ENCODE results near the gene CCDC107.
"Not testable (repeated sequence)": the region's sequence is repeated elsewhere in the genome, so short reads cannot be mapped to it uniquely, and the experiment has no call there.

Gene CCDC107

DNA sequence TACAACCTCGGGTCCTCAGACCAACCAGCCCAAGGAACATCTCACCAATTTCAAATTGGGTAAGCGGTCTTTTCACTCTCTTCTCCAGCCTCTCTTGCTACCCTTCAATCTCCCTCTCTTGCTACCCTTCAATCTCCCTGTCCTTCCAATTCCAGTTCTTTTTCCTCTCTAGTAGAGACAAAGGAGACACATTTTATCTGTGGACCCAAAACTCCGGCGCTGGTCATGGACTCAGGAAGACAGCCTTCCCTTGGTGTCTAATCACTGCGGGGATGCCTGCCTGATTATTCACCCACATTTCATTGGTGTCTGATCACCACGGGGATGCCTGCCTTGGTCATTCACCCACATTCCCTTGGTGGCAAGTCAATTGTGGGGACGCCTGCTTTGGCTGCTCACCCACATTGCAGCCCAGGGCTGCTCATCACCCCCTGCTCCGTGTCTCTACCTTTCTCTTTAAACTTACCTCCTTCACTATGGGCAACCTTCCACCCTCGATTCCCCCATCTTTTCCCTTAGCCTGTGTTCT lies 20.6 kb upstream of the CCDC107 start:
- not testable (repeated sequence) for DNase-seq (ENCODE audit: low read depth in 4 of 4, low spot score in 1 of 4)

GRCh38 chr9:35638751-35639150 lies 19.3 kb upstream of the CCDC107 start:
- not testable (repeated sequence) for DNase-seq (ENCODE audit: low read depth in 4 of 4, low spot score in 1 of 4)

- DNase-seq (ENCODE audit: low read depth in 4 of 4, low spot score in 1 of 4): not testable (repeated sequence)
Observed at GRCh38 chr9:35639225-35639624, 18.9 kb upstream of the CCDC107 start.

DNA sequence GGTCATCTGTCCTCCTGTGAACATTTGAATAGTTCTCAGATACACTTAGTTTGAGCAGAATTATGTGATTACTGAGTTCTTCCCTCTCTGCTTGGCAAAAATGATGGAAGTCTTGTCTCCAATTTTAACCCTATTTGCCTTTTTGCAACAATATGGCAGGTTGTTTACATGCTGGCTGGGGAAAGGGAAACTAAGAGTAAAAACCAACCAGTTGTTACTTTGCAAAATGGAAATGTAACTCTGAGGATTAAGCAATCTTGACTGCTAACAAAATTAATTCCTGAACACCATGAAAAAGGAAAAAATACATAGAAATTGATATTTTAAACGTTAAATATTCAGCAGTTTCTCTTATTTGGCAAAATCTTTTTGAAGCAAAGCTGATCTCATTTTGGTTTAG lies 18.5 kb upstream of the CCDC107 start:
- DNase-seq (ENCODE audit: low read depth in 4 of 4, low spot score in 1 of 4): no peak

GRCh38 chr9:35640431-35640830 lies 17.7 kb upstream of the CCDC107 start:
- DNase-seq (ENCODE audit: low read depth in 4 of 4, low spot score in 1 of 4): not testable (repeated sequence)

DNA sequence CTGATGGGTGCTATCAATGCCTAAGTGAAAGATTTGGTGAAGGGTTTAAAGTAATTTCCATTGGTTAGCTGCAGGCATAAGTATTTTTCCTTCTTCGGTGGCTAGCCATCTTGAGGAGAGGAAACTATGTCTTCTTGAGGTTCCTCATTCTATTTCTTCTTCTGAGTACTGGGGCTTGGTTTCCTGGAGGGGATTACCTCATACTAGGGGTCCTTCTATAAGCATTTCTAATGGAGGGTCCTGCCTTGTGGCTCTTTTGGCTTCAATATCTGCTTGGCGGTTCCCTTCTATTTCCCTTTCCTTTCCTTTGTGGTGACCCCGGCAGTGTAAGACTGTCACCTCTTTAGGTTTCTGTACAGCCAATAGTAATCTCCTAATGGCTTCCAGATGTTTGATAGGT lies 16.6 kb upstream of the CCDC107 start:
- not testable (repeated sequence) for DNase-seq (ENCODE audit: low read depth in 4 of 4, low spot score in 1 of 4)

DNA sequence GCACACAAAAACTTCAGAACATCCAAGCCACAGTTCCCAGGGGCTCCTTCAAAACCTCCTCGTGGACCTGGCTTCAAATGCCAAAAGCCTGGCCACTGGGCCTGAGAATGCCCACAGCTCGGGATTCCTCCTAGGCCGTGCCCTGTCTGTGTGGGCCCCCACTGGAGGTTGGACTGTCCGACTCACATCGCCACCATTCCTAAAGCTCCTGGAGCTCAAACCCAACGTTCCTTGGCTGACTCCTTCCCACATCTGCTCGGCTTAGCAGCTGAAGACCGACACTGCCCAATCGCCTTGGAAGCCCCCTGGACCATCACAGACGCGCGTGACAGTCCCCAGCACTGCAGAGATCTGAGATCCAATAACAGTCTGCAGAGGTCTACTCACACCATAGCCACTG lies 15.0 kb upstream of the CCDC107 start:
- no peak for DNase-seq (ENCODE audit: low read depth in 4 of 4, low spot score in 1 of 4)

DNA sequence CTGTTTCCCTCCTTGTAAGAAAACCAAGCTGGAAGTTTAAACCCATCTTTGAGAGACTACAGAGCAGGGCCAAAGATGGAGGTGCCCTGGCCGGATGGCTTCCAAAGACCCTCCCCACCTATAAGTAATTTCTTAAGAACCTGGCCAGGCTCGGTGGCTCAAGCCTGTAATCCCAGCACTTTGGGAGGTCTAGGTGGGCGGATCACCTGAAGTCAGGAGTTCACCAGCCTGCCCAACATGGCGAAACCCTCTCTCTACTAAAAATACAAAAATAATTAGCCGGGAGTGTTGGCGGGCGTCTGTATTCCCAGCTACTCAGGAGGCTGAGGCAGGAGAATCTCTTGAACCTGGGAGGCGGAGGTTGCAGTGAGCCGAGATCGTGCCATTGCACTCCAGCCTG lies 12.4 kb upstream of the CCDC107 start:
- DNase-seq (ENCODE audit: low read depth in 4 of 4, low spot score in 1 of 4): not testable (repeated sequence)

DNA sequence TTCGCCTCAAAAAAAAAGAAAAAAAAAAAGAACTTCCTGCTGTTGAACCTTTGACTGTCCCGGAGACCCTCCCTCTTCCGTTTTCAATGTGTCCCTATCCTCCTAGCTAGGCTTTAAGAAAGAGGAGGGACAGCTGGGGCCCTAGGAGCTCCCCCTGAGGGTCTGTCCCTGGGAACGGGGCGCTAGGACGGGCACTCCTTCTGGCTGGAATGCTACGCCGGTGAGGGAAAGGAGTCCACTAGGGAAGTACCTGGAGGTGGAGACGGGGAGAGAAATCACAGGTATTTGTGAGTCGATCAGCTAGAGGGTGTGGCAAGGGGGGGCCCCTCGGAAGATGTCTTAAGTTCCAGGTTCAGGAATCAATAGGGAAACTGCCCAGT lies 11.9 kb upstream of the CCDC107 start:
- no peak for DNase-seq (ENCODE audit: low read depth in 4 of 4, low spot score in 1 of 4)

GRCh38 chr9:35646533-35647265 lies 11.4 kb upstream of the CCDC107 start:
- peak; percentile 79 to 85 (median 83) for DNase-seq (ENCODE audit: low read depth in 4 of 4, low spot score in 1 of 4)

DNA sequence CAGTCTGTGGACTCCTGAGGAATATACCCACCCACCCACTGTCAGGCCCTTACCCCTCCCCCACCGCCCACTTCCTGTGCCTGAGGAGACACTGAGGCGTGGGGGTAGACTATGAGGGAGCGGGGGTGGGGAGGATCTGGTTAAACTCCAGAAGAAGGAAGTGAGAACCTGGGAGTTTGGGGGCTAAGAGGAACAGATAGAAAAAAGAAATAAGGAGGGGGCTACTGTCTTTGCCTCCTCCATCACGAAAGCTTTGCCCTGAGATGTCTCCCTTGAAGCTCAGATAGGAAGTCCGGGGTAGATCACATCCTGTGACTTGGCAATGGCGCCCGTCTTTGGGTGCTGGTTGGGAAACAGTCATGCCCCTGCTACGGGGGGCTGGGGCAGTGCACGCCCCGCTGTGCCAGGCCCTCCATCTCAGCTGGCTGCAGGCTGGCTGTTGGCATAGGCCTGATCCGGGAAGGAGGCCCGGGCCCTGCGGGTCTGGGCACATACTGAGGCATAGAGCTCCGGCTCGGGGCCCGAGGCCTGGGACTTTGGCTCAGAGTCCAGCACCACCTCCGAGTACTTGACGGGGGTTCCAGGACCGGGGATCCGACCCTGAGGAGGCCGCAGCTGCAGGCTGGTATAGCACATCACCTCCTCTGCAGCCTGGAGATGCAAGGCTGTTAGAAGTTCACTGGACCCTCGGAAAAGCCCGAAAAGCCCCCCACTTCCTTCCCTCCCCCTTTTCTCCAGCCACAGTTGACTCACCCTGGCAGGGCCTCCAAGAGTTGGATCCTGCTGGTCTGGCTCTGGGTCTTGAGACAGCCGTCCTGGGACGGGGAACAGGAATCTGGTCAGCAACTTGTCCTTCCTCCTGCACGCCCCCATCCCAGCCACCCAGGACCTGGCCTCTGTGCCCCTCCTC lies 8.4 kb upstream of the CCDC107 start:
- DNase-seq (ENCODE audit: low read depth in 4 of 4, low spot score in 1 of 4): peak in 1 of 4 experiments; percentile 40

DNA sequence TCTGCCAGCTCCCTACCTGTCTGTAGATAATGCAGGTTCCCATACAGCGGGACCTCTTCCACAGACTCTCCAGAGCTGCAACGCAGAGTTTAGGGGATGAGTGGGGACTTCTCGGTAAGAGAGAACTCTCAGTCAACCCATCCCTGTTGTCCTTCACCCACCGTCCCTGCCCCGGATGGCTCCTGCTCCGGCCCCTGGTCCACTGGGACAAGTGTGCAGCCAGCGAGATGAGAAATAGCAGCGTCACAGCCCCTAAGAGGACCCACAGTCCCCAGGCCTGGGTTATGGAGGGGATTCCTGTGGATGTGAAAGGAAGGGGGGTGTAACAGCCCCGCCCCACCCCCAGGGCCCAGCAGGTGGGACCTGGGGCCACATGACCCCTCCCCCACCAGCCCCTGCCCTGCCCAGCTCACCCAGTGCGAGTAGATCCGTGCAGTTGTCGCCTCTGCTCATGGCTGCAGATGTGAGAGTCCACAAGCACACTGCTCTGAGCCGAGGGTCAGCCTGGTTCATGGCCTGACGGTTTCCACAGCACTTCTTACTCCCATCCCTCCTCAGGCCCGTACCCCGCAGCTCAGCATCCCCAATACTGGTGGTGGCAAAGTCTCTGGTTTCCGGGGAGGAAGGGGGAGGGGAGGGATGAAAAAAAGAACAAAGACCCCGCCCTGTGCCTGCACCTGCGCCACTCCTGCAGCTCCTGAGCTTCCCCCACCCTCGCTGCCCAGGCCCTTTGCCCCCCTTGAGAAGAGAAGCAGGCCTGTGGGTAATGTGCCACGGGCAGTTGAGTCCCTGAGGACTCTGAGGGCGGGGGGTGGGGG lies 7.5 kb upstream of the CCDC107 start, which contains the start of gene SIT1:
TSS of gene SIT1 (minus strand) at position 591 of the 818 bp plus-strand sequence. CDS start at position 513, 78 bp downstream.
- peak in 1 of 4 experiments; percentile 43 for DNase-seq (ENCODE audit: low read depth in 4 of 4, low spot score in 1 of 4)

DNA sequence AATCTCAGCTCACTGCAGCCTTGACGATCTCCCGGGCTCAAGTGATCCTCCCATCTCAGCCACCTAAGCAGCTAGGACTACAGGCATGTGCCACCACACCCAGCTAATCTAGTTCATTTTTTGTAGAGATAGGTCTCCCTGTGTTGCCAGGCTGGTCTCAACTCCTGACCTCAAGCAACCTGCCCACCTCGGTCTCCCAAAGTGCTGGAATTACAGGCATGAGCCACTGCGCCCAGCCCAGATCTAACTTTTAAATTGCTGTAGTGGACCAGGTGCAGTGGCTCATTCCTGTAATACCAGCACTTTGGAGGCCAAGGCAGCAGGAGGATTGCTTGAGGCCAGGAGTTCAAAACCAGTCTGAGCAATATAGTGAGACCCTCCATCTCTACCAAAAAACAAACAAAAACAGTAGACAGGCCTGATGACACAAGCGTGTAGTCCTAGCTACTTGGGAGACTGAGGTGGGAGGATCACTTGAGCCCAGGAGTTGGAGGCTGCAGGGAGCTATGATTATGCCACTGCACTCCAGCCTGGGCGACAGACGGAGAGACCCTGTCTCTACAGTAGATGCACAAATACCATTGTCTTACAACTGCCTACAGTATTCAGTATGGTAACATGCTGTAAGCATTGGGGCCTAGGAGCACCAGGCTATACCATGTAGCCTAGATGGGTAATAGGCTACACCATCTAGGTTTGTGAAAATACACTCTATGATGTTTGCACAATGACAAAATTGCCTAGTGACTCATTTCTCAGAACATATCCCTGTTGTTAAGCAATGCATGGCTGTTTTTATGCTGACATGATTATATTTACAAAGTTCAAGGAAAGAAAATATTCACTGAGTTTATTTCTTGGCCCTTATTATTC lies 5.9 kb upstream of the CCDC107 start:
- DNase-seq (ENCODE audit: low read depth in 4 of 4, low spot score in 1 of 4): no peak

GRCh38 chr9:35652829-35653209 lies 5.3 kb upstream of the CCDC107 start:
- no peak for DNase-seq (ENCODE audit: low read depth in 4 of 4, low spot score in 1 of 4)

DNA sequence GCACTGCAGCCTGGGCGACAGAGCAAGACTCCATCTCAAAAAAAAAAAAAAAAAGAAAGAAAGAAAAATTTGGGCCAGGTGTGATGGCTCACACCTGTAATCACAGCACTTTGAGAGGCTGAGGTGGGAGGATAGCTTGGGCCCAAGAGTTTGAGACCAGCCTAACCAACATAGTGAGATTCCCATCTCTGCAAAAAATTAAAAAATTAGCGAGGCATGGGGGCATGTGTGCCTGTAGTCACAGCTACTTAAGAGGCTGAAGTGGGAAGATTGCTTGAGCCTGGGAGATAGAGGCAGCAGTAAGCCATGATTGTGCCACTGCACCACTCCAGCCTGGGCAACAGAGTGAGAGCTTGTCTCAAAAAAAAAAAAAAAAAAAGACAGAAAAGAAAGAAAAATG lies 4.5 kb upstream of the CCDC107 start:
- DNase-seq (ENCODE audit: low read depth in 4 of 4, low spot score in 1 of 4): no peak

GRCh38 chr9:35656348-35656747 lies 1.7 kb upstream of the CCDC107 start:
- no peak for DNase-seq (ENCODE audit: low read depth in 4 of 4, low spot score in 1 of 4)

DNA sequence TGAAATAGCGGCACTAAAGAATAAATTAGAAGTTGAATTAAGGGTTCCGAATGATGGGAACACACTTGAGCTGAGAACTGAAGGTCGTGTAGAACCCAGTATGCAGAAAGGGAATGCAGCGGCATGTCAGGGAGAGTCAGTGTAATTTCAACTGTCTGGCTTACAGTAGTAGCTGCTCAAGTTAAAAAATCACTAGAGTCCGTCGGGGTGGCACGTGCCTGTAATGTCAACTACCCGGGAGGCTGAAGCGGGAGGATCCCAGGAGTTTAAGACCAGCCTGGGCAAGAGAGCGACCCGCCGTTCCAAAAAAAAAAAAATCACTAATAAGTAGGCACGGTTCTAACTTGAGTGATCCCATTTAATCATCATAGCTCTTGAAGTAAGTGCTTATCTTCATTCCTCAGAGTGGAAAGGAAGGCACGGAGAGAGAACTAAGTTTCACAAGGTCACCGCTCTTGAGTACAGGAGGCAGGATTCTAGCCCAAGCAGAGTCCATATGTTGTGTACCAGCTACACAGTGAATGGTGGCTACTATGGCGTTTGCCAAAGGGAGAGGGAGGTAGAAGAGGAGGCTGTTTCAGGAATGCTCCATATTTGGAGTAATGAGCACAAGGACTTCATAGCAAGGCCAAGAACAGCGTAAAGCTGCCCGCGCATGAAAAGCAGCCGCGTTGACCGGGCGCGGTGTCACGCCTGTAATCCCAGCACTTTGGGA lies 1.1 kb upstream of the CCDC107 start:
- no peak for DNase-seq (ENCODE audit: low read depth in 4 of 4, low spot score in 1 of 4)

- peak; percentile 83 to 96 (median 90) for DNase-seq (ENCODE audit: low read depth in 4 of 4, low spot score in 1 of 4)
Observed at GRCh38 chr9:35657546-35658136, 451 bp upstream of the CCDC107 start, which contains the start of gene RMRP. Gene RMRP, minus strand, starts transcription at chr9:35658019.

- no peak for DNase-seq (ENCODE audit: low read depth in 4 of 4, low spot score in 1 of 4)
Observed at GRCh38 chr9:35658968-35659220, 802 bp downstream of the CCDC107 start.
